ENCODE measurements around the gene B4GALNT4. TPM values are rescaled to one million over a fixed set of nuclear protein-coding genes. Genes with fewer than 3 reads are reported as not detected.

B4GALNT4 gene
- total RNA-seq, 1 experiment from 2014 or later = 4.7 TPM

GRCh38 chr11:381501-382072, 12.3 kb downstream of the B4GALNT4 start:
- no peak overlapping the region for H3K27ac ChIP-seq
- no peak overlapping the region for H2AFZ ChIP-seq
- H3K4me3 ChIP-seq = no peak overlapping the region
- no peaks in the 10 kb centered on the region for H4K20me1 ChIP-seq (ENCODE audit: insufficient read depth)
- H3K79me2 ChIP-seq (ENCODE audit: low read depth) = no peaks in the 10 kb centered on the region
- BruUV-seq (replicated peaks) = no TSS peak
- no peaks in the 10 kb centered on the region for H3K9me2 ChIP-seq (ENCODE audit: insufficient read depth)
- H3K4me2 ChIP-seq = no peak overlapping the region
- CTCF ChIA-PET = no interaction called here
- no peak for DNase-seq
- TF ChIP-seq EZH2 (IDR thresholded peaks at IDR 0.05; ENCODE audit: low read depth) = no peak
- TF ChIP-seq CTCF (conservative IDR thresholded peaks at IDR 0.05) = no peak
- H3K36me3 ChIP-seq (ENCODE audit: low read depth) = no peaks in the 10 kb centered on the region
- H3K27me3 ChIP-seq (ENCODE audit: insufficient read depth, low read depth) = no peaks in the 10 kb centered on the region
- POLR2A ChIA-PET (ENCODE audit: unreplicated experiment) = no interaction called here
- intact Hi-C loops (cut with micrococcal nuclease; ENCODE audit: unreplicated experiment) = no loop called here
- no peaks in the 10 kb centered on the region for H3K4me1 ChIP-seq (replicated peaks; ENCODE audit: insufficient read depth)
- H3K9me3 ChIP-seq (ENCODE audit: insufficient read depth, low read depth) = no peaks in the 10 kb centered on the region
- H3F3A ChIP-seq (ENCODE audit: insufficient read depth, low read depth) = no peaks in the 10 kb centered on the region

- H3F3A ChIP-seq (ENCODE audit: insufficient read depth, low read depth) = no peaks in the 10 kb centered on the region
- no peak overlapping the region for H3K4me3 ChIP-seq
- intact Hi-C loops (cut with micrococcal nuclease; ENCODE audit: unreplicated experiment) = no loop called here
- no peaks in the 10 kb centered on the region for H4K20me1 ChIP-seq (ENCODE audit: insufficient read depth)
- ChIA-PET POLR2A (ENCODE audit: unreplicated experiment) (no interaction called here), CTCF (no interaction called here)
- H3K4me2 ChIP-seq = no peak overlapping the region
- H3K9me2 ChIP-seq (ENCODE audit: insufficient read depth) = no peaks in the 10 kb centered on the region
- BruUV-seq (replicated peaks) = no TSS peak
- no peaks in the 10 kb centered on the region for H3K79me2 ChIP-seq (ENCODE audit: low read depth)
- H3K9me3 ChIP-seq (ENCODE audit: insufficient read depth, low read depth) = no peaks in the 10 kb centered on the region
- no peak overlapping the region for H2AFZ ChIP-seq
- no peaks in the 10 kb centered on the region for H3K36me3 ChIP-seq (ENCODE audit: low read depth)
- H3K4me1 ChIP-seq (replicated peaks; ENCODE audit: insufficient read depth) = no peaks in the 10 kb centered on the region
- TF ChIP-seq CTCF (conservative IDR thresholded peaks at IDR 0.05) (no peak), EZH2 (IDR thresholded peaks at IDR 0.05; ENCODE audit: low read depth) (no peak)
- DNase-seq = no peak
- H3K27me3 ChIP-seq (ENCODE audit: insufficient read depth, low read depth) = no peaks in the 10 kb centered on the region
- no peak overlapping the region for H3K27ac ChIP-seq
Measured at GRCh38 chr11:382081-382629, 12.9 kb downstream of the B4GALNT4 start.

GRCh38 chr11:383431-383830, 14.1 kb downstream of the B4GALNT4 start:
- Histone ChIP-seq H3K4me2 (no peak overlapping the region), H3K9me3 (ENCODE audit: insufficient read depth, low read depth) (no peaks in the 10 kb centered on the region), H3K27ac (no peak overlapping the region), H3K4me1 (replicated peaks; ENCODE audit: insufficient read depth) (no peaks in the 10 kb centered on the region), H3K79me2 (ENCODE audit: low read depth) (no peaks in the 10 kb centered on the region), H3F3A (ENCODE audit: insufficient read depth, low read depth) (no peaks in the 10 kb centered on the region), H2AFZ (no peak overlapping the region), H3K9me2 (ENCODE audit: insufficient read depth) (no peaks in the 10 kb centered on the region), H3K27me3 (ENCODE audit: insufficient read depth, low read depth) (no peaks in the 10 kb centered on the region), H4K20me1 (ENCODE audit: insufficient read depth) (no peaks in the 10 kb centered on the region), H3K36me3 (ENCODE audit: low read depth) (no peaks in the 10 kb centered on the region), H3K4me3 (no peak overlapping the region)
- ChIA-PET POLR2A (ENCODE audit: unreplicated experiment) (no interaction called here), CTCF (no interaction called here)
- no TSS peak for BruUV-seq (replicated peaks)
- no peak for DNase-seq
- no peak for TF ChIP-seq CTCF (conservative IDR thresholded peaks at IDR 0.05)
- no peak for TF ChIP-seq EZH2 (IDR thresholded peaks at IDR 0.05; ENCODE audit: low read depth)
- intact Hi-C loops (cut with micrococcal nuclease; ENCODE audit: unreplicated experiment) = no loop called here
